Right renal pelvis (tissue), 4 donors: ENCODE data around the gene LSM7. TPM values are rescaled to one million over a fixed set of nuclear protein-coding genes. Genes with fewer than 3 reads are reported as not detected.

Source experiments
- DNase-seq, 4 donors: peaks; one replicate each; pipeline ENCODE4 v3.0.0-alpha.2; 2013; ENCODE audit warnings: low read depth in 4 of 4, low spot score in 3 of 4, missing footprints in 1 of 4
- polyA plus RNA-seq, 4 donors: library from polyadenylated mRNA; unstranded; fragments of 120-200 nt; gene quantifications; one replicate each; pipeline ENCODE4 v1.2.1, GENCODE V29; 2013; ENCODE audit not compliant: insufficient read length in 4 of 4

Gene LSM7
- polyA plus RNA-seq, 4 donors, result 69.8 to 117 (median 73.1) TPM

- DNase-seq, result no peak
These were observed 2.9 kb downstream of the LSM7 start for GRCh38 chr19:2325281-2326046.

DNA sequence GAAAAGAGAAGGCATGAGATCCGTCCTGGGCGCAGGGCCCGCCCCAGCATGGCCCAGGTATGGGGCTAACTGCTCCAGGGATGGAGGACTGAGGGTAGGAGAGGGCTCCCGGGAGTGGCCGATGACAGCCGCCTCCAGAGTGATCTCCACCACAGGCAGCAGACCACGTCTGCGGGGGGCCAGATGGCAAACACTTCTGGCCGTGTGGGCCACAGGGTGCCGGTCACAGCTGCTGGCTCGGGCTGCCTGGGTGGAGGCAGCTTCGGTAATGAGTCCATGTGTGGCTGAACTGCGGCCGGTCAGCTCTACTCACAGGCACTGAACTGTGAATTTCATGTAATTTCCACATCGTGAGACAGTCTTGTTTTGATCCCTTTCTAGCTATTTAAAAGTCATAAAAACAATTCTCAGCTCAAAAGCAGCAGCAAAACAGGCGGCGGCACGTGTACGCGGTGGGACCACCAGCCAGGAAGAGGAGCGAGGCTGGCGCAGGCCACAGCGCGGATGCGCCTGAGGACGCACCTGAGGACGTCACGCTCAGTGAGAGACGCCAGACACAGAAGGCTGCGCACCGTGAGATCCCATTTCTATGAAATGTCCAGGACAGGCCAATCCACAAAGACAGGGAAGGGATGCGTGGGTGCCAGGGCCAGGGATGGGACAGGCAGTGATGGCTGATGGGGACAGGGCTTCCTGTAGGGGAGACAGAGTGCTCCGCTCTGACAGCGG is 4.0 kb downstream of the LSM7 start:
- DNase-seq, result no peak

DNA sequence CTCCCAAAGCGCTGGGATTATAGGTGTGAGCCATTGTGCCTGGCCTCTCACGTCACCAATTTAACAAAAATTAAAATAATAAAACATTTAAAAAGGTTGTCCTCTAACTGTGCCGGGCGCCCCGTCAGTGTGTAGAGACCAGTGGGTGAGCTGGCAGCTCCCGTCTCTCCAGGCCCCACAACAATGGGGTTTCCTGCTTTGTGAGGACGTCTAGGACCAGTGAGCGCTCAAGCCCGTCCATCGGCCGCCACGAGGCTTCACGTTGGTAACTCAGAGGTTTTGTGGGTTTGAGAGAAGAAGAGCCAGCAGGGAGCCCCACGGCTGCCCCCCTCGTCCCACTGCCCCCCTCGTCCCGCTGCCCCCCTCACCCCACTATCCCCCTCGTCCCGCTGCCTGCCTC is 4.7 kb downstream of the LSM7 start:
- no peak for DNase-seq

GRCh38 chr19:2321565-2322283 is 6.7 kb downstream of the LSM7 start:
- no peak for DNase-seq

- no peak for DNase-seq
These were observed 7.4 kb downstream of the LSM7 start for GRCh38 chr19:2320939-2321338.

GRCh38 chr19:2320049-2320448 is 8.3 kb downstream of the LSM7 start:
- no peak for DNase-seq

GRCh38 chr19:2319551-2319950 is 8.8 kb downstream of the LSM7 start:
- no peak for DNase-seq

- no peak for DNase-seq
These were observed 9.5 kb downstream of the LSM7 start for GRCh38 chr19:2318923-2319322.

DNA sequence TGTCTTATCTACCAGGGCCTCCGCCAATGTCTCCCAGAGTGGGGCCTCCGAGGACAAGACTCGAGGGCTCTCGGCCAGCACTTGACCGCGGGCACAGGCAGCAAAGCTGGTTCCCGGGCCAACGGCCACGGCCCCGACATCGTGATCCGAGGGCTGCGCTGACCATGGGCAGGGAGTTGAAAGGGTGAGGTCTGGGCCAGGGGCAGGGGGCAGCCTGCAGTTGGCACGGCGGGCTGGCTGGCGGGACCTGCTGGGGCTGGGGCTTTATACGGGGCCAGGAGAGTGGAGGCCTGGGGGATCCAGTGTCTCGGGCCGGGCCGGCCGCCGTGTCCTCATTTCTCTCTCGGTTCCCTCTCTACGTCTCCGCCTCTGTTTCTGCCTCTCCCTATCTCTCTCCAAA is 10.6 kb downstream of the LSM7 start:
- no peak for DNase-seq

DNA sequence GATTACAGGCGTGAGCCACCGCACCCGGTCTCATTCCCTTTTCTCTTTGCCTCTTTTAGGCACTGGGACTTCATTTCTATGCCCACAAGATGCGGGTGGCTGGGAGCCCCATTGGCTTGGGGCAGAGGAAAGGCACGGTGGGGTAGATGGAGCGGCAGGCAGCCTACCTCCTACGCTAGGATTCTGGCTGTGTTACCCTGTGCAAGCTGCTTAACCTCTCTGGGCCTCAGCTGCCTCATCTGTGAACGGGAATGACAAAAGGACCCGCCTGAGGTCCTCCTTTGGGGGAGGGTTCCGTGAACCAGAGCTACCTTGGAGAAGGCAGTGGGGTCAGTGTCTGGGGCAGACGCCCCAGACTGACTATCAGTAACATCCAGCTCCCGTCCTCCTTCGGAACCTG is 11.1 kb downstream of the LSM7 start:
- no peak for DNase-seq

DNA sequence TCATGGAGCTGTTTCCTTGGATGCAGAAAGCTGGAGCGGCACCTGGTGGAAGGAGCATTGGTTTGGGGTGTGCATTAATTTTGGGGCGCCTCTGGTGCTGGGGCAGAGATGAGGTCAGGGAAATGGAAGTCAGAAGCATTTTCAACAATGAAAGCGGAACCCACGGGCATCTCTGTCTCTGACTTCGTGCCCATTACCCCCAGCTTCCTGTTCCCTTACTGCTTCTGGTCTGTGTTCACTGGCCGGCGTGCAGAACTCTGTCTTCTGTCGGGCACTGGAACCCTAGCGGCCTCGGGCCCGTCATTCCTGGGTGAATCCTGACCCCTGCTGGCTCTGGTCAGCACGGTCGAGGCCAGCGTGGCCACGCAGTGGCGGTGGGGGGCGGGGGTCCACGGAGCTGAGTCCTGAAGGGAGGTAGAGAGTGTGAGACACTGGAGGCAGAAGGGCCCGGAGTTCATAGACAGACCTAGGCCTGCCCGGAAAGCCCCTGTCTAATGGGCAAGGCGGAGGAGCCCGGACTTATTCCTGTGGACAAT is 12.5 kb downstream of the LSM7 start:
- no peak for DNase-seq

GRCh38 chr19:2315121-2315817 is 13.1 kb downstream of the LSM7 start:
- no peak for DNase-seq

DNA sequence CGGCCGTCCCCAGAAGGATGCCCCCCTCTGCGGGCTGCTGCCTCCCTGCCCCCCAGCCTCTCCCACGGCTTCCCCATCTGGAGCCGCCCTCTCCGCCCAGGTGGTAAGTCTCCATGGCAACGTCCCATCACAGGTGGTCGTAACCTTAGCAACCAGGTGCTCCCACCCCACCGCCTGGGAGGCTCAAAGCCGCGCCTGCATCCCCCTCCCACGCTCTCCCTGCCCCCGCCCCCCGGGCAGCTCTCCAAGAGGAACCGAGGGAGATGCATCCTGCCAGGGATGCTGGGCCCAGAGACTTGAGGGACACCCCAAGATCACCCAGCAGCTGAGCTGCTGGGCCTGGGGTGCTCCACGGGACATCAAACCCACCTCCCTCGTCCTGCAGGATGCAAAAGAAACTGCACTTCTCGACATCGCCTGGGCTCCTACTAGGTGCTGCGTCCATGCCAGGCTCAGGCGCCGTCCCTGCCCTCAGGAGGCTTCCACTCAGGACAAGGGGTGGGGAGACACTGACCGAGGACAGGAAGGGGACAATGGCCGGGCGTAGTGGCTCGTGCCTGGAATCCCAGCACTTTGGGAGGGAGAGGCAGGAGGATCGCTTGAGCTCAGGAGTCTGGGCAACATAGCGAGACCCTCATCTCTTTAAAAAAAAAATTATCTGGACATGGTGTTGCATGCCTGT is 15.4 kb downstream of the LSM7 start:
- DNase-seq, result no peak

DNA sequence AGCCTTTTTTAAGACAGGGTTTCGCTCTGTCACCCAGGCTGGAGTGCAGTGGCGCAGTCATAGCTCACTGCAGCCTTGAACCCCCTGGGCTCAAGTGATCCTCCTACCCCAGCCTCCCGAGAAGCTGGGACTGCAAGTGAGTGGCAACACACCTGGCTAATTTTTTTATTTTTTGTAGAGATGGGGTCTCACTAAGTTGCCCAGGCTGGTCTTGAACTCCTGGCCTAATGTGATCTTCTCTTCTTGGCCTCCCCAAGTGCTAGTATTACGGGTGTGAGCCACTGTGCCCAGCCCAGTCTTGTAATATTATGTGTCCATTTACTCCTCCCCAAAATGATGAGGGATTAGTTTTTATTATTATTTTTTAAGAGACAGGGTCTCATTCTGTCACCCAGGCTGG is 17.3 kb downstream of the LSM7 start:
- no peak for DNase-seq

DNA sequence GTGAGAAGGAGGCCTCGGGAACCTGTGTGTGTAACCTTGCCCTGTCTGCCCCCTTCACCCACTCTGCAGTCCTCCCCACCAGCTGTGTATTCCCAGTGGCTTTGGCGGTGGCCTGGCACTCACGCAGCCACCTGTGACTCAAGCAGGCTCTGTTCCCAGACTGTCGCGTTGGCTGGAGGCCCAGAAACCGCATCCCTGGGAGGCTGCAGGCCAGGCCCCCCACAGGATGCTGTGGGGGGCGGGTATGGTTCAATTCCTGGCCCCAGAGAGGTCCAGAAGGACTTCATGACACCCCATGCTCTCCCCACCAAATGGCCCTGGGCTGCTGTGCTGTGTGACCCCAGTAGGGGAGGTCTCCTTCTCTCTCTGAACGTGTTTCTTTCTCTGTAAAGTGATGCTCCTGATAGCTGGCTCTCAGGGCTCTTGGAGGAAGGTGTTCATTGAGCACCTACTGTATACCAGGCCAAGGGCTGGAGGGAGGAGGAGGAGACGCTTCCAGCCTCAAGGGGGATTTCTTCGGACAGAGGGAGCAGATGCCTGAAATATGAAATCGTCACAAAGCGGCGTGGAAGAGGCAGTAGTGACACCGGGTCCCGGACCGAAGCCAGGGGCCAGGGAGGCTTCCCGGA is 18.5 kb downstream of the LSM7 start:
- DNase-seq, result no peak

- no peak for DNase-seq
These were observed 20.3 kb downstream of the LSM7 start, which contains the start of gene LINGO3 for GRCh38 chr19:2308114-2308556. LINGO3 (minus strand) TSS chr19:2308154; CDS start chr19:2291776, 16,378 bp downstream.

DNA sequence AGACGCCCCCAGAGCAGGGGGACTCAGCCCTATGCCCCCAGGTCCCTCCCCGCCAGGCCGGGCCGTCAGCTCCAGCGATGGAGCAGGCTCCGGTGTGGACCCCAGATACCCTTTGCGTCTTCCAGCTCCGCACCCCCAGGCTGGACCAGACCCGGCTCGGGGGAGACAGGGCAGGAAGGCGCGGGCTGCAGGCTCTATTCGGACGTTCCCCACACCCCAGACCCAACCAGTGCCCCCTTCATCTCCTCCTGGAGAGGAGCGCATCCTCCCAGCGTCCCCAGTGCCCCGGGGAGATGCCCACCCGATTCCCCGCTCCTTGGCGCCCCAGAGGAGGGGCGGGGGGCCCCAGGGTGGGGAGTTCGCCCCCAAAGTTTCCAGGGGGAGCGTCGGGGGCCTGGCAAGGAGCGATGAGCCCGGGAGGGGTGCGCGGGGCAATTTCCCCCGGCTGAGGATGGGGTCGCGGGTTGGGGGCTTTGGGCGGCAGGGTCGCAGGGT is 20.8 kb downstream of the LSM7 start:
- DNase-seq, result no peak

GRCh38 chr19:2306971-2307370 is 21.4 kb downstream of the LSM7 start:
- no peak for DNase-seq

DNA sequence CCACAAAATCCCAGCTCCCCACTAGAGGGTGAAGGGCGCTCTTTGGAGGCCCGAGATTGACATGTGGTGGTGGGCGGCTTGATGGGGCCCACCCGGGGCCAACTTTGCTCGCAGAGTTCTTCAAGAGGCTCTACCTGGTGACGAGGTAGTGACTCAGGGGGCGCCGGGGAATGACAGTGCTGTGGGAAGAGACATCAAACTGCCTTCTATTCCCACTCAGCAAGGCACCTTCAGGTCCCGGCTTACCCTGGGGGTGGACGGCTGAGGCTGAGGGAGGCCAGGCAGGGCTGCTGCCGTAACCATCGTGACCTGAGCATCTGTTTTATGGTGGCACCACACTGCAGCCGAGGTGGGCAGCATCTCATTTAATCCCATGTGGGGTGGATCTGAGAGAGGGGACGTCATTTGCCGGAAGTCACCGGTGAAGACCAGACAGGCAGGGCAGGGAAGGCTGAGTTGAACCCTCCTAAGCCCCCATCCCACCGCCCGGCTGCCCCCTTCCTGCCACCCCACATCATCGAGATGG is 22.0 kb downstream of the LSM7 start:
- no peak for DNase-seq
